ENCODE results near the gene ZNF780B.

DNA sequence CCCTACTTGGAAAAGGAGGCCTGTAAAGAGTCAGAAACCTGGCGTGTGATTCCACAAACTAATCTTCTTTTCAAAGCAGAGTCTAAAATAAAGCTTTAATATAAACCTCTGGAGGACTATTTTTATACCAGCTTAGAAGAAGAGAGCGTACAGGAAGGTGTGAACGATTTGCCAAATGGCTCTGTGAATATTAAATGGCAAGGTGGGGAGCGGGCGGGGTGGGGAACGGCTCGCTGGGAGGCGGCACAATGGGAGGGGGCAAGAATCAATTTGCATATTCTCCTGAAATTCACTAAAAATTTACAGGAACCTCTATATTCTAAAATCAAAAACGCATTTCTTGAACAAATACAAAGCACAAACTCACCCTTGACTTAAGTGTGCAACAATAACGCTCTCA is 982 bp downstream of the ZNF780B start:
- TF ChIP-seq, protein P1, sequence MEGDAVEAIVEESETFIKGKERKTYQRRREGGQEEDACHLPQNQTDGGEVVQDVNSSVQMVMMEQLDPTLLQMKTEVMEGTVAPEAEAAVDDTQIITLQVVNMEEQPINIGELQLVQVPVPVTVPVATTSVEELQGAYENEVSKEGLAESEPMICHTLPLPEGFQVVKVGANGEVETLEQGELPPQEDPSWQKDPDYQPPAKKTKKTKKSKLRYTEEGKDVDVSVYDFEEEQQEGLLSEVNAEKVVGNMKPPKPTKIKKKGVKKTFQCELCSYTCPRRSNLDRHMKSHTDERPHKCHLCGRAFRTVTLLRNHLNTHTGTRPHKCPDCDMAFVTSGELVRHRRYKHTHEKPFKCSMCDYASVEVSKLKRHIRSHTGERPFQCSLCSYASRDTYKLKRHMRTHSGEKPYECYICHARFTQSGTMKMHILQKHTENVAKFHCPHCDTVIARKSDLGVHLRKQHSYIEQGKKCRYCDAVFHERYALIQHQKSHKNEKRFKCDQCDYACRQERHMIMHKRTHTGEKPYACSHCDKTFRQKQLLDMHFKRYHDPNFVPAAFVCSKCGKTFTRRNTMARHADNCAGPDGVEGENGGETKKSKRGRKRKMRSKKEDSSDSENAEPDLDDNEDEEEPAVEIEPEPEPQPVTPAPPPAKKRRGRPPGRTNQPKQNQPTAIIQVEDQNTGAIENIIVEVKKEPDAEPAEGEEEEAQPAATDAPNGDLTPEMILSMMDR (IDR thresholded peaks at IDR 0.05): no peak
- no peak for TF ChIP-seq POLR2A (IDR thresholded peaks at IDR 0.05)
- no peak for TF ChIP-seq POLR2AphosphoS5 (IDR thresholded peaks at IDR 0.05)
